HEK293 (cell line): Measurements from ENCODE around the gene AQP5.

ENCODE experiments used
- SETDB1 ChIP-seq: IDR thresholded peaks from one replicate; pipeline ENCODE4 v1.6.1; 2017; ENCODE audit warnings: mild to moderate bottlenecking, low read length, moderate library complexity, mixed read lengths; ENCODE audit not compliant: insufficient read length
- ZBTB44 ChIP-seq: fragments of 450-650 bp; IDR thresholded peaks from 2 replicates; pipeline ENCODE4 v1.5.1; 2018; ENCODE audit warnings: missing biosample characterization, mild to moderate bottlenecking, missing genetic modification characterization
- ZNF157 ChIP-seq: fragments of 450-650 bp; formaldehyde crosslinking; IDR thresholded peaks from 2 replicates; pipeline ENCODE4 v1.5.1; 2016; ENCODE audit warnings: missing biosample characterization, missing genetic modification characterization
- ZNF23 ChIP-seq: fragments of 450-650 bp; formaldehyde crosslinking; IDR thresholded peaks from 2 replicates; pipeline ENCODE4 v1.5.1; 2016; ENCODE audit warnings: missing biosample characterization, missing genetic modification characterization, borderline replicate concordance
- ZNF362 ChIP-seq: fragments of 450-650 bp; formaldehyde crosslinking; IDR thresholded peaks from 2 replicates; pipeline ENCODE4 v1.5.1; 2016; ENCODE audit warnings: missing biosample characterization, missing genetic modification characterization
- ZNF792 ChIP-seq: fragments of 450-650 bp; formaldehyde crosslinking; IDR thresholded peaks from 2 replicates; pipeline ENCODE4 v1.5.1; 2016; ENCODE audit warnings: missing biosample characterization, missing genetic modification characterization
- ZNF837 ChIP-seq: fragments of 450-650 bp; formaldehyde crosslinking; IDR thresholded peaks from 2 replicates; pipeline ENCODE4 v1.5.1; 2016; ENCODE audit warnings: missing biosample characterization, missing genetic modification characterization
- TF ChIP-seq, protein P1 (sequence below): sonication (generic); formaldehyde crosslinking; IDR thresholded peaks from 2 replicates; pipeline ENCODE4 v1.8.1; 2022; ENCODE audit warnings: mild to moderate bottlenecking, moderate library complexity, missing genetic modification reagents
- TF ChIP-seq, protein P2 (sequence below): fragments of 450-650 bp; formaldehyde crosslinking; IDR thresholded peaks from 2 replicates; pipeline ENCODE4 v1.5.1; 2016; ENCODE audit warnings: missing biosample characterization, missing genetic modification characterization

- TF ChIP-seq, protein P1, sequence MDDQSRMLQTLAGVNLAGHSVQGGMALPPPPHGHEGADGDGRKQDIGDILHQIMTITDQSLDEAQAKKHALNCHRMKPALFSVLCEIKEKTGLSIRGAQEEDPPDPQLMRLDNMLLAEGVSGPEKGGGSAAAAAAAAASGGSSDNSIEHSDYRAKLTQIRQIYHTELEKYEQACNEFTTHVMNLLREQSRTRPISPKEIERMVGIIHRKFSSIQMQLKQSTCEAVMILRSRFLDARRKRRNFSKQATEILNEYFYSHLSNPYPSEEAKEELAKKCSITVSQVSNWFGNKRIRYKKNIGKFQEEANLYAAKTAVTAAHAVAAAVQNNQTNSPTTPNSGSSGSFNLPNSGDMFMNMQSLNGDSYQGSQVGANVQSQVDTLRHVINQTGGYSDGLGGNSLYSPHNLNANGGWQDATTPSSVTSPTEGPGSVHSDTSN (CRISPR knock-in tag): no peak
- TF ChIP-seq ZNF792 (tag by site-specific recombination) (no peak), ZBTB44 (tag by site-specific recombination) (no peak), ZNF837 (tag by site-specific recombination) (no peak), ZNF362 (tag by site-specific recombination) (no peak), ZNF157 (no peak), SETDB1 (no peak), ZNF23 (no peak)
- TF ChIP-seq, protein P2, sequence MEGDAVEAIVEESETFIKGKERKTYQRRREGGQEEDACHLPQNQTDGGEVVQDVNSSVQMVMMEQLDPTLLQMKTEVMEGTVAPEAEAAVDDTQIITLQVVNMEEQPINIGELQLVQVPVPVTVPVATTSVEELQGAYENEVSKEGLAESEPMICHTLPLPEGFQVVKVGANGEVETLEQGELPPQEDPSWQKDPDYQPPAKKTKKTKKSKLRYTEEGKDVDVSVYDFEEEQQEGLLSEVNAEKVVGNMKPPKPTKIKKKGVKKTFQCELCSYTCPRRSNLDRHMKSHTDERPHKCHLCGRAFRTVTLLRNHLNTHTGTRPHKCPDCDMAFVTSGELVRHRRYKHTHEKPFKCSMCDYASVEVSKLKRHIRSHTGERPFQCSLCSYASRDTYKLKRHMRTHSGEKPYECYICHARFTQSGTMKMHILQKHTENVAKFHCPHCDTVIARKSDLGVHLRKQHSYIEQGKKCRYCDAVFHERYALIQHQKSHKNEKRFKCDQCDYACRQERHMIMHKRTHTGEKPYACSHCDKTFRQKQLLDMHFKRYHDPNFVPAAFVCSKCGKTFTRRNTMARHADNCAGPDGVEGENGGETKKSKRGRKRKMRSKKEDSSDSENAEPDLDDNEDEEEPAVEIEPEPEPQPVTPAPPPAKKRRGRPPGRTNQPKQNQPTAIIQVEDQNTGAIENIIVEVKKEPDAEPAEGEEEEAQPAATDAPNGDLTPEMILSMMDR (tag by site-specific recombination): no peak
These were observed 38.5 kb upstream of the AQP5 start for GRCh38 chr12:49923035-49923644.
